NCI-H128 (cell line): Measurements from ENCODE around the gene C1orf94.
"Not testable (repeated sequence)": the region's sequence is repeated elsewhere in the genome, so short reads cannot be mapped to it uniquely, and the experiment has no call there.

Source experiments
- DNase-seq: peaks from one replicate; lab custom pipeline; 2025; ENCODE audit not compliant: unreplicated experiment; lab: John Stamatoyannopoulos, UW

The C1orf94 gene

DNA sequence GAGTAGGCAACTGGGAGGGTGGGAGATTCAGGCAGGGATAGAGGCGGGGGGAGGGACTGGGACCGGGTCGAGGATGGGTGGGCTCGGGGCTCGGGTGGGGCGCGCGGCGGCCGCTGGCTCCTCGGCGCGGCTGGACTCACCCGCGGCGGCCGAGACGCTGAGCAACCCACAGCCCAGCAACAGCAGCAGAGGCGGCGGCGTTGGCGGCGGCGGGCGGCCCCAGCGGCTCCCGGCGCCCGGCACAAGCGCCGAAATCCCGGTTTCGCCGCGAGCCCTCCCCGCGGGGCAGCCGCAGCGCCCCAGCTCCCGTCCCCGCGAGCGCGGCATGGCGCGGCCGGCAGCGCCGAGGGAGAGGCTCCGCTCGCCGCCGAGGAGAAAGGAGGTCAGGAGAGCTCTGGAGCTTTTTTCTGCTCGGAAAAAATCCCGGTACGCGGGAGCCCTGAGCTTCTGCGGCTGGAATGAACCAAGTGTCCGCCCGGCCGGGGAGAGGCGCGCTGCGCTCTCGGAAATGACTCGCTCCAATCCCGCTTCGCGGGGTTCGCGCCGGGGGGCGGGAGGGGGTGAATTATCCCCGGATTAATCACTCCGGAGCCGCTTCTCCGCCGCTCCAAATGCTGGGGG is 11.8 kb upstream of the C1orf94 start, which contains the start of gene CSMD2:
TSS of gene CSMD2 (minus strand) at position 460 of the 621 bp plus-strand sequence. CDS start at position 327, 133 bp downstream.
- peak; percentile 79 for DNase-seq

DNA sequence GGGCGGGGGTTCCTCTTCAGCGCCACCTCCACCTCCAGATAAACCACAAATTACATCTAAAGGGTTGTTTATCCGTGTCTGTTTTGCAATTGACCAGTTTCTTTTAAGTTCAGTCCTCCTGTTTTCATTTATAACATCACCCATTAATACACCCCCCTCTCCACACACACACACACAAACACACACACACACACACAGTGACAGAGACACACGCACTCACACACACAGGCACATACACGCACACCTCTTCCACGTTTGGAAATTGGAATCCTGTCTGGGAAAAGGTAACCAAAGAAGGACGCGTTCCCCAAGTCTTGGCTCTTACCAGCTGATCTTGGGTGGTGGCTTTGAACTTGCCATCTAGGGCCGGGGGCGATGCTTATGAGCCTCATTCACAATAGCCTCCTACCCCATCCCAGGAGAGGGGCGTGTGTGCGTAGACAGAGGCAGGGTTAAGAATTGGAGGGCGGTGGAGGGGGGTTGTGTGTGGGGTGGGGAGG is 11.2 kb upstream of the C1orf94 start:
- no peak for DNase-seq

DNA sequence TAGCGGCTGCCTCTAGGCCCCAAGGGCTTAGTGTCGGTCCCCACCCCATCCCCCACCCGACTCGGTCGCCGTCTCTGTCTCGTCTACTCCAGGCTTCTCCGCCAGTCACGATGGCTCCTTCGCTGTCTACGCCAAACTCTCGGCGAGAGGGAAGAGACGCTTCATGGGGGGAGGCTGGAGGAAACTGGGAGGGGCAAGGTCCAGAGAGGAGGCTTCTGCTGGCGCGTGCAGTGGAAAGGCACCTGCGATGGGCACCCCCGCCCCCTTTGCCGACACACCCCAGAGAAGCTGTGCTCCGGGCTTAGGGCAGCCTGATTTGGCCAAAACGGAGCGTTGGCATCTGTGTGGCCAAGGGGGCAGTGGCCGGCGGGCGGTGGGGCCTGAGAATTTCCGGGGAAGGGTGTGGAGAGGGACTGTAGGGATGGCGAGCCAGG is 10.5 kb upstream of the C1orf94 start:
- no peak for DNase-seq

DNA sequence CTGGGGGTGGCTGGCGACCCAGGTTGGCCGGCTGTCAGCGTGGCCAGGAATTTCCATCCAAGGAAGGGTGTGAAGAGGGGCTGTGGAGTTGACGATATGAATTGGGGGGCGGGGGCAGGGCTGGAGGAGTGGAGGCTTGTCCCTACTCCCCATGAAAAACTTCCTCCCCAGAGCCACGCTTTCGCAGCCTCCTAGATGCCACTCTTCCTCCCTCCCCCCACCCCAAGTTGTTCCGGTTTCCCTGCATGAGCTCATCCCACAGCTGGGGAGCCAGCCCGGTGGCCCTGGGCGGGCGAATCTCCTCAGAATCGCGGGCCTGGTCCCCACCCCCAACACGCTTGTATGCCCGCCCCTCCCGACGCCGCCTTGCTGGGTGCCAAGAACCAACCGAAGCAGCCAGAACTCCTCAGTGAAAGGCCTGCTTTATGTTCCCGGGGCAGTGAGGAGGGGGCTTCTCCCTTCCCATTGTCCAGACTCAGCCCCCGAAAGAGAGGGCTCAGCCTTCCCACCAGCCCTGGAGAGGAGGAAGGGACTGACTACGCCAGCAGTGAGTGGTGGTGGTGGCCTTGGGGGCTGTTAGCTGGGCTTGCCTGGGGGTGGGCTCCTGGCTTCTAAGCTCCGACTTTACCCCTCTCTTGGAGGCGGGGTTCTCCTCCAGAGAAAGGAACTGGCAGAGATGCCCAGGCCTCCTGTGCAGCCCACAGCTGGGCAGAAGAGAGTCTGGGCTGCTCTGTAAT is 9.9 kb upstream of the C1orf94 start:
- no peak for DNase-seq

DNA sequence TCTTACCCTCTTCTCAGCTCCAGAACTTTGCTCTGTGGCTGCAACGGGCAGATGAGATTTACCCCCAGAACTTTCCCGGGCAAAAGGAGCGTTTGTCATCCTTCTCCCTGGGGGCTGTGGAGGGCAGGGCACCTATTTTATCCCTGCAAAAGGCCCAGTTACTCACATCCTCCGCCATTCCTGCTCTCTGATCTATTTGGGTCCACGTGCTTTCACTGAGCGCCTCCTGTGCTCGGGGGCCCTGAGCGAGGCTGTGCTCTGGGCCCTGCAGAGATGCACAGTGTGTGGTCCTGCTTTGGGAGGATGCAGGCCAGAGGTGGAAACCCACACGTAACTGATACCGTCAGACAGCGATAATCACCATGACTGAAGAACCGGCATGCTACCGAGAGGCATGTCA is 9.3 kb upstream of the C1orf94 start:
- DNase-seq, result no peak

DNA sequence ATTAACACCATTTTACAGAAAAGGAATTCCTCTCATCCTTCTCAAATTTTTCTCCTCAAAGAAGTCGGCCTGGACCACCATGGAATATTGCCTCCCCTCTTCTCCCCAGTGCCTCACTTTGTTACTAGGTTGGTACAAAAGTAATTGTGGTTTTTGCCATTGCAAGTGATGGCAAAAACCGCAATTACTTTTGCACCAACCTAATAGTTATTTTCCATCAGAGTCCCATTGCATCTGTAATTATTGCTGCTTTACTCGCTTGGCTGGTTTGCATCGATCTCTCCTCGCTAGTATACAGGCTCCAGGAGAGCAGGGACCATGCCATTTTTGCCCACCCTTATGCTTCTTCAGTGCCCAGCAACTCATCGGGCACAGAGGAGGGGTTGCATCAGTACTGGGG is 963 bp upstream of the C1orf94 start:
- no peak for DNase-seq

DNA sequence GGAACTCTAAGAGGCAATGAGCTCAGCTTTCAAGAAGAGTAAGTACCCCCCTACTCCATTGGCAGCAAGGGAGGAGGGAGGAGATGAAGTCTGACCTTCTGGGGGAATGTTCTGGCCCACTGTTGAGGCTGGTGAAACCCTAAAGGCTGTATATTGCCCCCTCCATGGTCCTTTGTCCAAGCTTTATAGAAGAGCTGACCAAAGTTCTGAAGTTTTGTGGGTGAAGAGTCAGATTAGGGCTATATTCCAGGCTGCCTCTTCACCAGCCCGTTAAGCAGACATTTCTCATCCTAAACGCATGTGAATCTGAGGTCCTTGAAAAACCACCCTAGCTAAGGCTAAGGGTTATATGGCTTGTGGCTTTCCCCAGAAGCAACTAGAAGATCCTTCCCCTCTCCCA is 1.4 kb downstream of the C1orf94 start:
- DNase-seq, result no peak

DNA sequence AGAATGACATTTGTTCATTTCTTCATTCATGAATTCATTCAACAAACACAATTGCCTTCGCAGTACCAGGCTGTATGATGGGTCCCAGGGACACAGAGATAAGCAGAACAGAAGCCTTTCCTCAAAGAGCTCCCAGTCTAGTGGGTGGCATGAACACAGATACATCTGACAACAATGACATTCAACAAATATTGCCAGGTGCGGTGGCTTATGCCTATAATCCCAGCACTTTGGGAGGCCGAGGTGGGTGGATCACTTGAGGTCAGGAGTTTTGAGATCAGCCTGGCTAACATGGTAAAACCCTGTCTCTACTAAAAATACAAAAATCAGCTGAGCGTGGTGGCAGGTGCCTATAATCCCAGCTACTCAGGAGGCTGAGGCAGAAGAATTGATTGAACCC is 6.7 kb downstream of the C1orf94 start:
- not testable (repeated sequence) for DNase-seq

DNA sequence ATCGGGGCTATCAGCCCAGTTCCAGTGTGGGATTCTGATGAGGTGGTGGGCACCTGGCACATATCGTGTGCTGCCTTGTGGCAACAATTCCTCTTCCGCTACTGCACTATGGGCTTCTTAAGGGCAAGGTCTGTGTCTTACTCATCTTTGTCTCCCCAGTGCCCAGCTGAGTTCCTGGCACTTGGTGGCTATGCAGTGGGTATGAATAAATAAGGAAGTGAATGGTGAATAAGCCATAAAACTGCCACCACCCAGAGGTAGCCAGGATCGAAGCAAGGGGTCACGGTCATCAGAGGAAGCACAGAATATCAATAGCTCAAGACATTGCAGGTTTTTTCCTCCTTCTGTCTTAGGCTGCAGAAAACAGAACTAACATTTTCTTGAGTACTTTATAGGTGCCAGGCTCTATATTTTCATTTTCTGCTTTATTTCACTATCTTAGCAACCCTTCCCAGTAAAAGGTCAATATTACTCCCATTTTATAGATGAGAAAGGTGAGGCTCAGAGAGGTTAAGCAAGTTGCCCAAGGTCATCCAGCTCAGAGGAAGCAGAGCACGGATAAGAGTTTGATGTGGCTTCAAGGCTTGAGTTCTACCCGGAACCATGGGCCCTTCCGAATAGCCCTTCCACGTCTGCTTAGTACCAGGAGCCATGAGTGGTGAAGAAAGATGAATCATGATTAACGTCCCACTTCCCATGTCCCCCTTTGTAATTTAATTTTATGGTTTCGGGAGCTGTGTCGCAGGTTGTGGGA is 10.2 kb downstream of the C1orf94 start:
- no peak for DNase-seq

DNA sequence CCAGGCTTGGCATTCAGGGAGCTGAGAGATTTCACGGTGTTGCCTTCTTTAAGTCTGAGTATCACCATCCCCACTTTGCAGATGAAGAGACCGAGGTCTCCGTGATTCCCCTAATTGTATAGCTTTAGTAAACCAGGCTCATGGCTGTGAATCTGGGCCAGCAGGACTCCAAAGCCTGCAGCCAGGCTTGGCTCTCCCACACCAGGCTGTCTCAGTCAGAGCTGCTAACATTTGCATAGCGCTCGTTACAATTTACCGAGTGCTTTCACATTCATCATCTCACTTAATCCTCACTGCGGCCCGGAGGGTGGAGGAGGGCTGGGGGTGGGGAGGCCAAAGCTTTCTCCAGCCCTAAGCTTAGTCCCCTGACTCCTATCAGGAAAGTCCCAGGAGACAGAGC is 11.7 kb downstream of the C1orf94 start:
- DNase-seq, result no peak

DNA sequence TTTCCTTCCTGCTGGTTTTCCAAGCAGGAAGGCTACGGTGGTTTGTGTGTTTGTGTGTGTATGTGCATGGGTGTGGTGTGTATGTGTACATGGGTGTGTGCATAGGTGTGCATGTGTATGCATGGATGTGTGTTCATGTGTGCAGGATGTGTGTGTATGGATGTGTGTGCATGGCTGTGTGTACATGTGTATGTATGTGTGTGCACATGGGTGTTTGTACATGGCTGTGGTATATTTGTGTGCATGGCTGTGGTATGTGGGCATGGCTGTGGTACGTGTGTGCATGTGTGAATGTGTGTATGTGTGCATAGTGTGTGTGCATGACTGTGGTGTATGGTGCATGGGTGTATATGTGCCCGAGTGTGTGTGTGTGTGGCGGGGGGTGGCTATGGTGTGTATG is 12.3 kb downstream of the C1orf94 start:
- DNase-seq, result no peak

DNA sequence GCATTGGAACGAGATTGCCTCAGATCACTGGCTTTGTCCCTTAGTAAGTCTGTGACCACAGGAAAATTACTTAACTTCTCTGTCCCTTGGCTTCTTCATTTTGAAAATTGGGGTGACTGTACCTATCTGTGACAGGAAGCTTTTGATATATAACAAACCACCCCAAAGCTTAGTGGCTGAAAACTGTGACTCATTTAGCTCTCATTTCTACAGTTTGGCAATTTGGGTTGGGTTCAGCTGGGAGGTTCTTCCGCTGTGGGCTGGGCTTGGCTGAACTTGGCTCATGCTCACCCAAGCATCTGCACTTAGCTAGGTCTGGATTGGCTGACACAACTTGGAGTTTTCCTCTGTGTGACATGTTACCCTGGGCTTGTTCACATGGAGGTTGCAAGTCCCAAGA is 14.0 kb downstream of the C1orf94 start:
- no peak for DNase-seq

DNA sequence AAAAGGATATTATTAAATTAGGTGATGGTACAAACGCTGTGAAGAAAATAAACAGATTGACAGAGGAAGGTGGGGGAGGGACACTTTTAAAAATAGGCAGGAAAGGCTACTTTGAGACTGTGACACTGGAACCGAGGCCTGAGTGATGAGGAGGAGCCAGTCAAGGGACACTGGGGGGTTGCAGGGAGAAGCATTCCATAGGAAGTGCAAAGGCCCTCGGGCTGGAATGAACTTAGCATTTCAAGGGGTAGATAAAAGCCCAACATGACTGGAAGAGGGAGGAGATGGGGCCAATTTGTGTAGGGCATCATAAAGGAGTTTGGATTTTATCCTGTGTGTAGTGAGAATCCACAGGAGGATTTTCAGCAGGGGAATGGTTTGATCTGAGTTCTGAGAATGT is 15.9 kb downstream of the C1orf94 start:
- no peak for DNase-seq

DNA sequence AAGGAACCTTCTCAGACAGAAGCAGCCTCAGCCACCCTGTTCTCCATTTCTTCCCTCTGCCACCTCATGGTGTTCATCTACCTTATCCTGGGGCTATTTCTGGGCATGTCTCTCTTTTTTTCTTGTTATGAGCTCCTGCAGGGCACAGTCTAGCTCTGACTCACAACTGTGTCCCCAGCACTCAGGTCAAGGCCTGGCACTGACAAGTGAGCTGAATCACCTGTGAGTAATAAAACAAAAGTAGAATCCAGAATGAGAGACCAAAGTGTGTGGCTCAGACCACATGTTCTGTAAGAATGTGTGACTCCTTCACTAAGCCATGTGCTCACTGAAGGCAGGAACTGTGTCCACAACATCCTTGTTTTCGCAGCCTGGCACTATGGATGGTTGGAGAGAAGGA is 23.2 kb downstream of the C1orf94 start:
- no peak for DNase-seq

DNA sequence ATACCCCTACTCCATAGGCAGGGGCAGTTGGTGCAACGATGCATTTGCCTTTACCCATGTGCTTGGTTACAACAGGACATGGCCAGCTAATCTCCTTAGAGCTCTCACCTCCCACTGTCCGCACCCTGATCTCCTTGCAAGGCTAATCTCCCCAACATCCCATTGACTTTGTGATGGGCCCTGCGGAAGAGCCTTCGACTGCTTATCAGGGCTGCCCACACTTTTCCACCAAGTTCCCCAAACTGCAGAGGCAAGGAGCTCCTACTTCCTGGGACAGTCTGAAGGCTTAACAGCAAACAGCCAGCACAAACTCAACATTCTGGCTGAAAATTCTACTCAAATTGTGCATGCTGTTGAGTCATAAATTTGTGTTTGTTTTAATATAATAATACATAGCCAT is 36.0 kb downstream of the C1orf94 start:
- no peak for DNase-seq

DNA sequence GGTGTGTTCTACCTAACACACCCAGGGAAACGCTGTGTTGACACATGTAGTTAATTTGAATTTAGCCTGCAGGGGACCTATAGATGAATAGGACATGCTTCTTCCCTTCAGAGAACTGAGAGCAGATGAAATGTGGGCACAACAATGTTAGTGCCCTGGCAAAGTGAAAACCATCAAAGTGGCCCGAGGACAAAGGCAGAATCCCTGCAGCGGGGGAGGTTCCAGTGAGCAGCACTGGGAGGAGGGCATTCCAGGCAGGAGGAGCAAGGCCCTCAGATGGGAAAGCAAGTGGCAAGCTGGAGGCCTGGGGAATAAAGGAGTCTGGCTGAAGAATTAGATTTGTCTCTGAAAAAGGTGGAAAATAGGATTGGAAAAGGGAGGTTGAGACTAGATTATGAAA is 37.2 kb downstream of the C1orf94 start:
- no peak for DNase-seq

DNA sequence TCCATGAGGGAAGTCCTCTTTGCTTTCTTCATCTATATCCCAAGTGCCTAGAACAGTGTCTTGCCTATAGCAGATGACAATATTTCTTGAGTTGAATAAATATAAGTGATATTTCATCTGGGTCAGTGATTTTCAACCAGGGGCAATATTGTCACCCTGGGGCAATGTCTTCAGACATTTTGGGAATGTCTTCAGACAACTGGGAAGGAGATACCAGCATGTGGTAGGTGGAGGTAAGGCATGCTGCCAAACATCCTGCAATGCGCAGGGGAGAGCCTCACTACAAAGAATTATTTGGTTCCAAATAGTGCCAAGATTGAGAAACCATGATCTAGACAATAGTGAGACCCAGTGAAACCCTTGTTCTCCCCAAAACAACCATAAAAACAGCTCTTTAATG is 54.7 kb downstream of the C1orf94 start:
- DNase-seq, result no peak

DNA sequence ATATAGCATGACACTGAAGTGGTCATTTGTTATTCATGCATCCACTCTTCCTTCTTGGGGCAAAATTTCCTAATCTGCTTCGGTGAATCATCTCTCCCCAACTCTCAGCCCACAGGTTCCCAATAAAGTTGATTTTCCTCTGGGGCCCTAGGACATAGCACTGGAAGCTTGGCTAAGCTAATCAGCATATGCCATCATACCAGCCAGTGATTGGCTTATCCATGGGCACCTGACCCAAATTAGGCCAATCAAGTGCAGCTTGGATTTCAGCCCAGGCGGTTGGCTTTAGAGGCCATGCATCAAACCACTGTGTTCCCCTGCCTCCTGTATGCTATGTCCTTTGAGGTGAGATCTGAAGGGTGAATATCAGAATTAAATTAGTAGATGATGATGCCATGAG is 58.9 kb downstream of the C1orf94 start:
- DNase-seq, result no peak

DNA sequence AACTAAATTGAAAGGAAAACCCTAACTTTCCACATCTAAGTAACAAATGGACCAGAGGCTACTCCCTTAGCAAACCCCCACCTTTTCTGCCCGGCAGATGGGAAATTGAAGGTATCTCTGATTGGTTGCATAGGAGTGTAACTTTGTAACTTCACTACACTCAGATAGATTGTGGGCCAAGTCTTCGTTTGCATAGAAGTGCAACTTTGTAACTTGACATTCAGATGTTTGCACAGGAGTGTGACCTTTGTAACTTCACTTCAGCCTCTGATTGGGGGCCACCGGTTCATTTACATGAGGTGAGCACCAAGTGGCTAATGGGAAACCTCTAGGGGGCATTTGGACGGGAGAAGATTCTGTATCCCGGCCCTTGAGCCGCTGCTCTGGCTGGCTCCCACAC is 59.4 kb downstream of the C1orf94 start:
- no peak for DNase-seq

DNA sequence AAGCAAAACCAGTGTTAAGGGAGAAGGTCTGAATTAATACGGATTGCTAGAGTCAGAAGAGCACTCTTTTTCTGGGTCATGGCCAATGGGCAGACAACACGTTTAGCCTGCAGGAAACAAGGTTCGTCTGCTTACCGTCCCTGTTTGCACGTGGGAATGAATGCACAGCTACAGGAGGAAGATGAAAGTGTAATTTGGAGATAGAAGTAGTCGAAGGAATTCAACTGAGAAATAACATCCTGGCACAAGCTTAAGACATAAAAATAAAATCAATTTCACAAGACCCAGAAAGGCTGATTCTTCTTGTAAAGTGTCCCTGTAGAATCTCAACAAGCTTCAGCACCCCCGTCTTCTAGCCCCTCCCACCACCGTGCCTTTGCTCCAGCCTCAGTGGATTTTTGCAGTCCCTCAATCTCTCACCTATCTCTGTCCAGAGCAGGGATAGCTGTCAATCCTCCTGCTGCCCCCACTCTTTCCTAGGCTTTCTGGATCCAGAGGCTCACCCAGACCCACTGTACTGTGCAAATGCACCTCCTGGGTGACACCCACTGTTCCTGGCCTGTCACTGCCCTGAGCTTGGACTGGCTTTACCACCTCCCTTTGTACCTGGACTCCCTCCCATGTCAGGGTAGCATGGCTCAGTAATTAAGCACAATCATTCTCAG is 60.6 kb downstream of the C1orf94 start:
- no peak for DNase-seq

DNA sequence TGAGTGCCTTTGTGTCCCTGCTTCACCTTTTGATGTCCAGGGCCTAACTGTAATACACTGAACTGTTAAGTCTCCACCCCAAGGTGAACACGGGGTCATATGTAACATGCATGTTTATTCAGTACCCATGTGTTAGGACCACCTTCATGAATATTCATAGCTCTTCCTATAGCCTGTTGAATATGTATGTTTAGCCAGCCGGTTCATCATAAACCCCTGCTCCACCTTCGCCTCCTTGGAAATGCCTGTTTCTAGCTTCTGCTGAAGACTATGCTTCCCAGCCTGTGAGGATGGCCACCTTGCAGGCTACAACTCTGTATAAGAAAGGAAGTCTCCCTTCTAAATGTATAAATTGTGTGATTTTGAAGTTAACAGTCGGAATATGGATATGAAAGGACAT is 69.3 kb downstream of the C1orf94 start:
- DNase-seq, result no peak
